ENCODE measurements around the gene FAM149A.

GRCh38 chr4:186082221-186082620 is 22.3 kb upstream of the FAM149A start:
- TF ChIP-seq ZBTB21 (CRISPR knock-in tag; IDR thresholded peaks at IDR 0.05; ENCODE audit: borderline replicate concordance) (no peak), ZNF263 (CRISPR knock-in tag; IDR thresholded peaks at IDR 0.05; ENCODE audit: low read depth) (no peak), CTCF (IDR thresholded peaks at IDR 0.05) (no peak), MAX (CRISPR knock-in tag; IDR thresholded peaks at IDR 0.05) (no peak), JUN (CRISPR knock-in tag; IDR thresholded peaks at IDR 0.05) (no peak), CREM (CRISPR knock-in tag; IDR thresholded peaks at IDR 0.05) (no peak), PREB (CRISPR knock-in tag; IDR thresholded peaks at IDR 0.05; ENCODE audit: borderline replicate concordance) (no peak), E2F5 (CRISPR knock-in tag; IDR thresholded peaks at IDR 0.05) (no peak), GRHL2 (CRISPR knock-in tag; IDR thresholded peaks at IDR 0.05; ENCODE audit: insufficient replicate concordance, severe bottlenecking) (no peak), ETV6 (CRISPR knock-in tag; IDR thresholded peaks at IDR 0.05) (no peak), ZNF317 (CRISPR knock-in tag; IDR thresholded peaks at IDR 0.05; ENCODE audit: borderline replicate concordance, low read depth) (no peak)

All from WTC11 (cell line).